Fibroblast of lung (primary cell): ENCODE measurements around the gene UNKL. TPM values are rescaled to one million over a fixed set of nuclear protein-coding genes. Genes with fewer than 3 reads are reported as not detected.

ENCODE experiments used
- DNase-seq, 2 donors: peaks; one replicate each; pipeline versions ENCODE4 v3.0.0 to v3.0.0-alpha.2; 2010; ENCODE audit warnings: low read depth in 2 of 2
- H2AFZ ChIP-seq: 2 replicates; pipeline ENCODE4 v1.5.1; 2012; ENCODE audit warnings: low read length, control low read depth, inconsistent platforms
- H3K27ac ChIP-seq: 2 replicates; pipeline ENCODE4 v1.5.1; 2011; ENCODE audit warnings: low read length, control low read depth; ENCODE audit not compliant: insufficient read depth
- H3K27me3 ChIP-seq: 2 replicates; pipeline ENCODE4 v1.5.1; 2011; ENCODE audit warnings: mild to moderate bottlenecking, low read length; ENCODE audit not compliant: control insufficient read depth, insufficient read depth
- H3K36me3 ChIP-seq: 2 replicates; pipeline ENCODE4 v1.5.1; 2011; ENCODE audit warnings: low read length; ENCODE audit not compliant: control insufficient read depth, insufficient read depth
- H3K4me1 ChIP-seq: 2 replicates; pipeline ENCODE4 v1.5.1; 2011; ENCODE audit warnings: low read length; ENCODE audit not compliant: control insufficient read depth, insufficient read depth; ENCODE audit errors: extremely low read depth
- H3K4me2 ChIP-seq: 2 replicates; pipeline ENCODE4 v1.5.1; 2011; ENCODE audit warnings: low read length, control low read depth; ENCODE audit not compliant: insufficient read depth; ENCODE audit errors: extremely low read depth
- H3K4me3 ChIP-seq, 4 experiments: fragments of 200-600 bp in 1 of 4; sonication (generic) in 1 of 4; replicated peaks in 1 of 4; 2 replicates each; pipeline ENCODE4 v1.5.1; 2011 to 2016; ENCODE audit warnings: low read length in 4 of 4, low read depth in 3 of 4, mild to moderate bottlenecking in 3 of 4, control low read depth in 2 of 4, inconsistent platforms in 1 of 4, mixed read lengths in 1 of 4; ENCODE audit not compliant: insufficient read depth in 1 of 4; ENCODE audit errors: control extremely low read depth in 1 of 4
- H3K79me2 ChIP-seq: 2 replicates; pipeline ENCODE4 v1.5.1; 2012; ENCODE audit warnings: mild to moderate bottlenecking, low read length, inconsistent platforms; ENCODE audit not compliant: control insufficient read depth, insufficient read depth
- H3K9ac ChIP-seq: 2 replicates; pipeline ENCODE4 v1.5.1; 2011; ENCODE audit warnings: mild to moderate bottlenecking, low read length, control low read depth; ENCODE audit not compliant: insufficient read depth
- H3K9me3 ChIP-seq: 2 replicates; pipeline ENCODE4 v1.5.1; 2012; ENCODE audit warnings: low read depth, low read length; ENCODE audit not compliant: control insufficient read depth, insufficient read depth
- H4K20me1 ChIP-seq: 2 replicates; pipeline ENCODE4 v1.5.1; 2011; ENCODE audit warnings: low read length; ENCODE audit not compliant: control insufficient read depth, insufficient read depth; ENCODE audit errors: extremely low read depth
- CTCF ChIP-seq, 2 donors: IDR thresholded peaks in 1 of 2; conservative IDR thresholded peaks in 1 of 2; 1 replicate in 1 of 2; 2 replicates in 1 of 2; pipeline ENCODE4 v1.5.1; 2011 to 2012; ENCODE audit warnings: low read length in 2 of 2, control low read depth in 1 of 2, inconsistent platforms in 1 of 2, low read depth in 1 of 2, mild to moderate bottlenecking in 1 of 2
- EZH2 ChIP-seq: IDR thresholded peaks from 2 replicates; pipeline ENCODE4 v1.5.1; 2012; ENCODE audit warnings: low read length, control low read depth, mild to moderate bottlenecking; ENCODE audit errors: missing control alignments
- polyA plus RNA-seq, 2 donors: library from polyadenylated mRNA; depleted of rRNA in 1 of 2; stranded (reverse) in 1 of 2; unstranded in 1 of 2; fragments of >200 nt; gene quantifications; 2 replicates each; pipeline ENCODE4 v1.2.1, GENCODE V29; 2011 to 2012; ENCODE audit warnings: missing spikeins in 1 of 2
- total RNA-seq: library from RNA; depleted of rRNA; stranded (reverse); fragments of >200 nt; gene quantifications from 2 replicates; pipeline ENCODE4 v1.2.1, GENCODE V29; 2014

The UNKL gene
- total and polyA plus RNA-seq, 2 donors (not counting 1 experiment from before 2014, with no cell fraction given), result 4.3 to 6.3 TPM

GRCh38 chr16:1383556-1383955, 30.9 kb downstream of the UNKL start:
- TF ChIP-seq EZH2, result no peak
- TF ChIP-seq CTCF (conservative IDR thresholded peaks at IDR 0.05 in 1 of 2, IDR thresholded peaks at IDR 0.05 in 1 of 2; ENCODE audit: low read depth in 1 of 2, low read length in 2 of 2), result no peak
- no peaks in the 10 kb centered on the region for H3K4me1 ChIP-seq
- no peaks in the 10 kb centered on the region for H3K27me3 ChIP-seq
- H3K9ac ChIP-seq, result no peak overlapping the region
- no peaks in the 10 kb centered on the region for H4K20me1 ChIP-seq
- DNase-seq, result no peak
- no peak overlapping the region for H3K4me2 ChIP-seq
- no peak overlapping the region for H2AFZ ChIP-seq
- no peaks in the 10 kb centered on the region for H3K79me2 ChIP-seq
- H3K36me3 ChIP-seq, result peaks cover 1% of the 10 kb centered on the region
- no peak overlapping the region for H3K27ac ChIP-seq
- H3K9me3 ChIP-seq, result no peaks in the 10 kb centered on the region
- no peak overlapping the region for H3K4me3 ChIP-seq

- no peaks in the 10 kb centered on the region for H3K79me2 ChIP-seq
- no peaks in the 10 kb centered on the region for H4K20me1 ChIP-seq
- no peak overlapping the region for H3K4me3 ChIP-seq
- H3K36me3 ChIP-seq, result peaks cover 1% of the 10 kb centered on the region
- TF ChIP-seq CTCF (conservative IDR thresholded peaks at IDR 0.05 in 1 of 2, IDR thresholded peaks at IDR 0.05 in 1 of 2; ENCODE audit: low read depth in 1 of 2, low read length in 2 of 2), result no peak
- TF ChIP-seq EZH2, result no peak
- H3K27ac ChIP-seq, result no peak overlapping the region
- H3K9me3 ChIP-seq, result no peaks in the 10 kb centered on the region
- H3K9ac ChIP-seq, result no peak overlapping the region
- H2AFZ ChIP-seq, result no peak overlapping the region
- H3K4me2 ChIP-seq, result no peak overlapping the region
- H3K4me1 ChIP-seq, result no peaks in the 10 kb centered on the region
- H3K27me3 ChIP-seq, result no peaks in the 10 kb centered on the region
- DNase-seq, result no peak
These were observed 32.7 kb downstream of the UNKL start for GRCh38 chr16:1381612-1382406.

- no peak overlapping the region for H3K4me3 ChIP-seq
- H3K9ac ChIP-seq, result no peak overlapping the region
- no peak overlapping the region for H3K4me2 ChIP-seq
- H2AFZ ChIP-seq, result no peak overlapping the region
- no peak overlapping the region for H3K27ac ChIP-seq
- no peaks in the 10 kb centered on the region for H3K4me1 ChIP-seq
- TF ChIP-seq EZH2 (no peak), CTCF (conservative IDR thresholded peaks at IDR 0.05 in 1 of 2, IDR thresholded peaks at IDR 0.05 in 1 of 2; ENCODE audit: low read depth in 1 of 2, low read length in 2 of 2) (no peak)
- no peak for DNase-seq
- no peaks in the 10 kb centered on the region for H3K27me3 ChIP-seq
- H4K20me1 ChIP-seq, result no peaks in the 10 kb centered on the region
- peaks cover 4% of the 10 kb centered on the region for H3K36me3 ChIP-seq
- H3K79me2 ChIP-seq, result no peaks in the 10 kb centered on the region
- no peaks in the 10 kb centered on the region for H3K9me3 ChIP-seq
These were observed 34.3 kb downstream of the UNKL start for GRCh38 chr16:1380195-1380594.
